AG04450 (cell line): ENCODE results near the gene GRB2. TPM values are rescaled to one million over a fixed set of nuclear protein-coding genes. Genes with fewer than 3 reads are reported as not detected.
"Not testable (repeated sequence)": the region's sequence is repeated elsewhere in the genome, so short reads cannot be mapped to it uniquely, and the experiment has no call there.

ENCODE experiments used
- CTCF ChIA-PET: fragments of 300-600, 350-600 bp; formaldehyde crosslinking; extraction: SDS; loops from one replicate; lab custom pipeline; 2022; ENCODE audit warnings: antibody characterized with exemption, inconsistent platforms; lab: Charles Lee
- POLR2A ChIA-PET: fragments of 350-600 bp; formaldehyde crosslinking; extraction: SDS; loops from one replicate; lab custom pipeline; 2021; ENCODE audit warnings: antibody characterized with exemption, inconsistent platforms; lab: Yijun Ruan, JAX
- DNase-seq: peaks from one replicate; pipeline ENCODE4 v3.0.0-alpha.2; 2011; ENCODE audit warnings: low read depth, low spot score
- H3K27ac ChIP-seq: one replicate; pipeline ENCODE4 v1.5.1; 2012; ENCODE audit warnings: low read depth, low read length, control low read depth
- H3K27me3 ChIP-seq: one replicate; pipeline ENCODE4 v1.6.0; 2012; ENCODE audit warnings: low read length; ENCODE audit not compliant: control insufficient read depth, insufficient read depth
- H3K4me3 ChIP-seq: 2 replicates; pipeline ENCODE4 v1.5.1; 2011; ENCODE audit warnings: mild to moderate bottlenecking, low read depth, low read length, control low read depth
- H3K9me3 ChIP-seq: 2 replicates; pipeline ENCODE4 v1.5.1; 2012; ENCODE audit warnings: low read length; ENCODE audit not compliant: control insufficient read depth, insufficient read depth
- polyA minus RNA-seq: library from RNA; depleted of rRNA, polyadenylated mRNA; stranded (reverse); fragments of >200 nt; gene quantifications from 2 replicates; pipeline ENCODE4 v1.2.3, GENCODE V29; 2011; rRNA and poly(A)+ RNA removed
- polyA plus RNA-seq: library from polyadenylated mRNA; depleted of rRNA; stranded (reverse); fragments of >200 nt; gene quantifications from 2 replicates; pipeline ENCODE4 v1.2.3, GENCODE V29; 2011; rRNA removed
- TF ChIP-seq, protein P1 (sequence below): IDR thresholded peaks from 2 replicates; pipeline ENCODE4 v1.5.1; 2011; ENCODE audit warnings: low read depth, low read length, control low read depth, inconsistent platforms

Gene GRB2
- polyA plus RNA-seq (53.9 and 63.8 TPM in 2 replicates), polyA minus RNA-seq (23.5 and 26.7 TPM in 2 replicates)

DNA sequence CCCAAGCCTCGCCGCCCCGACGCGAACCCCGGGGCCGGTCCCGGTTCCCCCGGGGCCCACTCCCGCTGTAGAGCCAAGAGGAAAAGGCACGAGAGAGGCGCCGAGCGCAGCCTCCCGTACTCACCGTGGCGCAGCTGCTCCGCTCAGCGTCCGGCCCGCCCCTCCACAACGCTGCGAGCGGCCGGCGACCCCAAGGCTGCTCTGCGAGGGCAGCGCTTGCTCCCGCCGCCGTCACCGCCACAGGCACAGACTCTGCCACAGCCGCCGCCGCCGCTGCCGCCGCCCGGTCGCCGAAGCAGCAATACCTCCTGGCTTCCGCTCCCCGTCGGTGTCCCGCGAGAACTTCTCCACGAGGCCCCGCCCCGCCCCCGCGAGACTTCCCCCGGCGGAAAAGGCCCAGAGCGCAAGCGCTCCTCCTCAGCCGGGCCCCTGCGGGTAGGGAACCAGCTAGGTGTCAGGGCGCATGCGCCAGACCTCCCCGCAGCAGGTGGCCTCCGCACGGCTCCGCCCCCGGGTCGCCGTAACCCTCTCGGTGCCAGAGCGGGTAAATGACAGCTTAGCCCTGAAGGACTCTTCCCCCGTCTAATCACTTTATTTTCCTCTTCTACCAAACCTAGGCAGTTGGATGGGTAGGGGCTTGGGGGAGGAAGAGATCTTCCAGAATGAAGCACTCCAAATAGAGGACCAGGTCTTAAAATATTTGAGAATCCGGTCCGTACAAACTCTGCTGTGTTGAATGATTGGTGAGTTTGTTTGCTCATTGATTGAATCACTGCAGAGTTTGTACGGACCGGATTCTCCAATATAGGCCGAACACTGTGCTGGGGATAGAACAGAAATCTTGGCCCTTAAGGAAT lies at the start of gene GRB2:
Gene GRB2, minus strand, starts transcription at position 314 of the 857 bp plus-strand sequence. CDS start 12,050 bp downstream, outside the sequence.
- POLR2A ChIA-PET, result interaction anchor here (0.5 to 2.0 kb wide), 11 partner anchors 12 to 172 kb away, joined by 3 to 13 read pairs (median 6); partner anchors contain the start of genes GGA3, MIF4GD, MRPS7 and SLC25A19

DNA sequence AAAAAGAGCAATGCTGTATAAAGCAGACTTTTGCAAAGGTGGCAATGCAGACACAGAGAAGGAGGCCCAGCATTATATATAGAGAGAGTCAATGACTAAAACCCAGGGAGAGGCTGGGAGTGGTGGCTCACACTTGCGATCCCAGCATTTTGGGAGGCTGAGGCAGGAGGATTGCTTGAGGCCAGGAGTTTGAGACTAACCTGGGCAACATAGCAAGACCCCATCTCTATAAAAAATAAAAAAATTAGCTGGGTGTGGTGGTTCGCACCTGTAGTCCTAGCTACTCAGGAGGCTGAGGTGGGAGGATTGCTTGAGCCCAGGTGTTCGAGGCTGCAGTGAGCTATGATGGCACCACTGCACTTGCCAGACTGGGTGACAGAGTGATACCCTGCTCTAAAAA lies 49.2 kb upstream of the GRB2 start:
- H3K4me3 ChIP-seq, H3K27me3 ChIP-seq, H3K9me3 ChIP-seq, POLR2A ChIA-PET, DNase-seq, H3K27ac ChIP-seq: not testable (repeated sequence)
- CTCF ChIA-PET, result interaction anchor here (1.0 kb wide), 1 partner anchor 184 kb away, joined by 3 read pairs; the partner anchor contains the start of gene MIF4GD

More for the DNA sequence above, at the start of gene GRB2:
- H3K27ac ChIP-seq, result peak within 1 kb of the TSS; percentile 65
- peaks cover 2% of the 10 kb centered on the region for H3K27me3 ChIP-seq
- DNase-seq, result peak; percentile 89
- CTCF ChIA-PET, result interaction anchor here (0.6 to 1.7 kb wide), 8 partner anchors 8 to 146 kb away, joined by 3 to 8 read pairs (median 3); partner anchors contain the start of genes MIF4GD, SLC25A19 and TSEN54
- peaks cover 4% of the 10 kb centered on the region; the same call in 1 of the 2 replicates for H3K9me3 ChIP-seq
- peak within 1 kb of the TSS; percentile 93 for H3K4me3 ChIP-seq
- TF ChIP-seq, protein P1, sequence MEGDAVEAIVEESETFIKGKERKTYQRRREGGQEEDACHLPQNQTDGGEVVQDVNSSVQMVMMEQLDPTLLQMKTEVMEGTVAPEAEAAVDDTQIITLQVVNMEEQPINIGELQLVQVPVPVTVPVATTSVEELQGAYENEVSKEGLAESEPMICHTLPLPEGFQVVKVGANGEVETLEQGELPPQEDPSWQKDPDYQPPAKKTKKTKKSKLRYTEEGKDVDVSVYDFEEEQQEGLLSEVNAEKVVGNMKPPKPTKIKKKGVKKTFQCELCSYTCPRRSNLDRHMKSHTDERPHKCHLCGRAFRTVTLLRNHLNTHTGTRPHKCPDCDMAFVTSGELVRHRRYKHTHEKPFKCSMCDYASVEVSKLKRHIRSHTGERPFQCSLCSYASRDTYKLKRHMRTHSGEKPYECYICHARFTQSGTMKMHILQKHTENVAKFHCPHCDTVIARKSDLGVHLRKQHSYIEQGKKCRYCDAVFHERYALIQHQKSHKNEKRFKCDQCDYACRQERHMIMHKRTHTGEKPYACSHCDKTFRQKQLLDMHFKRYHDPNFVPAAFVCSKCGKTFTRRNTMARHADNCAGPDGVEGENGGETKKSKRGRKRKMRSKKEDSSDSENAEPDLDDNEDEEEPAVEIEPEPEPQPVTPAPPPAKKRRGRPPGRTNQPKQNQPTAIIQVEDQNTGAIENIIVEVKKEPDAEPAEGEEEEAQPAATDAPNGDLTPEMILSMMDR, result no peak

DNA sequence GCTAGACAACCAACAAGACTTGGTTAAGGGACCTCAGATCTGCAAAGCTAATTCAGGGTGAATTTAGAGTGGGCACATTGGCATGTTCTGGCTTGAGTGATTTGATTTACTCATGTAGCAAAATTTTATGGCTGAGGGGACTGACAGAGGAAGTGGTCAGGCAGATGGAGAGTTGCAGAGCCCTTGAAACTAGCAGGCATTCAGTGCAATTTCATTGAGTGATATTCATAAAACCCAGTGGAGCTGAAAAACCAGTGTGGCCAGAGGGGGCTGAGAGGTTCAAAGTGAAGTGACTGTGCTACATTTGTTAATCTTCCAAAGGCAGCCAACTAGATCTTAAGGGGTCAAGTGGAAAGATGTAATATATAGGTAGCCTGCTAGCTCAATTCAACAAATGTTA lies 48.7 kb upstream of the GRB2 start:
- H3K4me3 ChIP-seq, result no peak overlapping the region
- TF ChIP-seq, protein P1, result no peak
- POLR2A ChIA-PET, result interaction anchor here (0.9 kb wide), 1 partner anchor 62 kb away, joined by 3 read pairs; the partner anchor contains the start of gene TSEN54
- no peaks in the 10 kb centered on the region; the same call in 1 of the 2 replicates for H3K9me3 ChIP-seq
- no peaks in the 10 kb centered on the region for H3K27me3 ChIP-seq
- no peak overlapping the region for H3K27ac ChIP-seq
- CTCF ChIA-PET, result interaction anchor here (1.0 kb wide), 1 partner anchor 183 kb away, joined by 3 read pairs; the partner anchor contains the start of gene MIF4GD
- no peak for DNase-seq

DNA sequence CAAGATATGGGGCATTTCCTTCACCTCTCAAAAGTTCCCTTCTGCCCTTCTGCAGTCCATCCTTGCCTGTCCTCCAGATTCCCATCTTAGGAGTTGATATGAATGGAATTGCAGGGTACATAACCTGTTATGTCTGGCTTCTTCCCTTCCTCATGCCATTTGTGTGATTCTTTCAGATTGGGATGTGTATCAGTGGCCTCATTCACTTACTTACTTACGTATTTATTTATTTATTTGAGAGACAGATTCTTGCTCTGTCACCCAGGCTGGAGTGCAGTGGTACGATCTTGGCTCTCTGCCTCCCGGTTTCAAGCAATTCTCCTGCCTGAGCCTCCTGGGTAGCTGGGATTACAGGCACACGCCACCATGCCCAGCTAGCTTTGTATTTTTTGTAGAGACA lies 44.8 kb upstream of the GRB2 start:
- no peak overlapping the region for H3K4me3 ChIP-seq
- TF ChIP-seq, protein P1, result no peak
- DNase-seq, result no peak
- ChIA-PET CTCF (no interaction called here), POLR2A (no interaction called here)
- H3K27ac ChIP-seq, result no peak overlapping the region
- H3K9me3 ChIP-seq, result no peaks in the 10 kb centered on the region
- H3K27me3 ChIP-seq, result no peaks in the 10 kb centered on the region

DNA sequence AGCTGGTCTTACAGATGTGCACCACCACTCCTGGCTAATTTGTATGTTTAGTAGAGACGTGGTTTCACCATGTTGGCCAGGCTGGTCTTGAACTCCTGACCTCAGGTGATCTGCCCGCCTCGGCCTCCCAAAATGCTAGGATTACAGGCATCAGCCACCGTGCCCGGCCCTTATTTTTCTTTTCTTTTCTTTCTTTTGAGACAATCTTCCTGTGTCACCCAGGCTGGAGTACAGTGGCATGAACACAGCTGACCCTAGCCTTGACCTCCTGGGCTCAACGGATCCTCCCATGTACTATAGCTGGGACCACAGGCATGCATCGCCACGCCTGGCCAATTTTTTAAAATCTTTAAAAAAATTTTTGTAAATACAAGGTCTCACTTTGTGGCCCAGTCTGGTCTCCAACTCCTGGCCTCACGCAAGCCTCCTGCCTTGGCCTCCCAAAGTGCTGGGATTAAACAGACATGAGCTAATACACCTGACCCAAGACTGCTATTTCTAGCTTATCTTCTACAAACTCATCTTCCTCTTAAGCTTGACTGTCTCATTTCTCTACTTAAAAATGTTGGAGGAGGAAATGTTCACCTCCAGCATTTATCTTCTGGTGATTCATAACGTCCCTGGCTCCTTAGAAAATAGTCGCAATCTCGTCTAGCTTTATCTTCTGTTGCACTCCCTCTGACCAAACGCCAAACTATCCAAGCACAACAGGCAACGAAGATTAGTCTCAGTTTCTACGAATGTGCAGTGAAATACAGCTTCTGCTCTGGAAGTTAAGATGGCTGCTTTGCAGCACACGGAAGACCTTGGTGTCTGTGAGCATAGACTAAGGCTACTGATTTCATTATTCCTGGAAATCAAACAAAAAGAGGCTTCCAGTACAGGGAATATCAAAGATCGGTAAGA lies 42.7 kb upstream of the GRB2 start:
- POLR2A ChIA-PET, result interaction anchor here (0.6 kb wide), 1 partner anchor 58 kb away, joined by 11 read pairs; no protein-coding TSS in a partner anchor
- no peak overlapping the region for H3K27ac ChIP-seq
- CTCF ChIA-PET, result interaction anchor here (1.0 kb wide), 1 partner anchor 177 kb away, joined by 3 read pairs; the partner anchor contains the start of gene MIF4GD
- H3K9me3 ChIP-seq, result no peaks in the 10 kb centered on the region
- H3K27me3 ChIP-seq, result no peaks in the 10 kb centered on the region
- TF ChIP-seq, protein P1, result no peak
- DNase-seq, result no peak
- H3K4me3 ChIP-seq, result no peak overlapping the region

DNA sequence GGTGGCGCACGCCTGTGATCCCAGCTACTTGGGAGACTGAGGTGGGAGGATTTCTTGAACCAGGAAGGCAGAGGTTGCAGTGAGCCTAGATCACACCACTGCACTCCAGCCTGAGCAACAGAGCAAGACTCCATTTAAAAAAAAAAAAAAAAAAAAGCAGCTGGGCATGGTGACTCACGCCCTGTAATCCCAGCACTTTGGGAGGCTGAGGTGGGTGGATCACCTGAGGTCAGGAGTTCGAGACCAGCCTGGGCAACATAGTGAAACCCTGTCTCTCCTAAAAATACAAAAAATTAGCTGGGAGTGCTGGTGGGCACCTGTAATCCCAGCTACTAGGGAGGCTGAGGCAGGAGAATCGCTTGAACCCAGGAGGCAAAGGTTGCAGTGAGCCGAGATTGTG lies 40.4 kb upstream of the GRB2 start:
- CTCF ChIA-PET, H3K4me3 ChIP-seq, H3K27ac ChIP-seq, H3K27me3 ChIP-seq, H3K9me3 ChIP-seq, POLR2A ChIA-PET, DNase-seq: not testable (repeated sequence)
